ENCODE results near the gene MLF2. TPM values are rescaled to one million over a fixed set of nuclear protein-coding genes. Genes with fewer than 3 reads are reported as not detected.

Gene MLF2
- total and polyA plus RNA-seq, 9 of the 15 experiments (the other 6 are each of a cell fraction or from before 2014, with no cell fraction given) = 11.4 to 190 (median 139) TPM

GRCh38 chr12:6700646-6701051, 52.3 kb downstream of the MLF2 start, which contains the start of gene PIANP:
PIANP (minus strand) TSS chr12:6700815; CDS start chr12:6698061, 2,754 bp downstream.
- in situ Hi-C loops (cut with MboI) = no loop called here
- ATAC-seq (peak; percentile 66), DNase-seq (ENCODE audit: extremely low read depth in 1 of 4, low spot score in 3 of 4) (peak in 3 of 4 experiments; percentile 25 to 59 (median 59)), FAIRE-seq (no peak)
- ChIA-PET CTCF (ENCODE audit: low intra/inter-chr PET ratio) (no interaction called here), POLR2A (no interaction called here)
- Histone ChIP-seq H3K4me2 (ENCODE audit: insufficient read depth, low read length) (0 out of 2 replicates have a peak within 1 kb of the TSS, but pooled peaks have one; percentile 10), H3K79me2 (ENCODE audit: control insufficient read depth, insufficient read depth, low read length) (no peaks in the 10 kb centered on the region), H2AFZ (ENCODE audit: low read depth, low read length) (no peak within 1 kb of the TSS), H4K20me1 (replicated peaks; ENCODE audit: control insufficient read depth, insufficient read depth, low read length) (no peaks in the 10 kb centered on the region), H3K9me3 (replicated peaks; ENCODE audit: control insufficient read depth, insufficient read depth, low read depth, low read length) (no peaks in the 10 kb centered on the region), H3K9me1 (ENCODE audit: control insufficient read depth, insufficient read depth, low read length) (no peaks in the 10 kb centered on the region), H3K36me3 (ENCODE audit: control insufficient read depth, insufficient read depth, low read length) (no peaks in the 10 kb centered on the region), H3K4me1 (replicated peaks in 1 of 2; ENCODE audit: control insufficient read depth in 2 of 2, insufficient read depth in 2 of 2, low read length in 2 of 2) (peaks cover 5 to 21% of the 10 kb centered on the region in 2 experiments; a peak in 4 of 5 replicates), H3K27ac (ENCODE audit: extremely low read depth, low read depth, low read length) (no peak within 1 kb of the TSS), H3K4me3 (no peak within 1 kb of the TSS; the same call in 1 of the 2 replicates), H3K9ac (ENCODE audit: insufficient read depth in 1 of 2, low read depth in 2 of 2, low read length in 2 of 2) (peak within 1 kb of the TSS in 1 of 2 experiments; percentile 83; a peak in 2 of 4 replicates), H3K27me3 (ENCODE audit: control insufficient read depth in 2 of 2, insufficient read depth in 2 of 2, low read length in 2 of 2) (peaks cover 11 to 27% of the 10 kb centered on the region in 2 experiments; a peak in 4 of 5 replicates)
- peak; percentile 36; the same call in 1 of the 2 replicates for TF ChIP-seq VEZF1 (CRISPR knock-in tag; IDR thresholded peaks at IDR 0.05)
- TF ChIP-seq MAZ (CRISPR knock-in tag; conservative IDR thresholded peaks at IDR 0.05 in 1 of 2, IDR thresholded peaks at IDR 0.05 in 1 of 2) = 0 out of 4 replicates have a peak, but pooled peaks of 1 of the 2 experiments have one; percentile 24
- TF ChIP-seq CREM (IDR thresholded peaks at IDR 0.05; ENCODE audit: low read depth) = peak; percentile 7; the same call in 1 of the 2 replicates
- no peak for TF ChIP-seq ZKSCAN3 (CRISPR knock-in tag; IDR thresholded peaks at IDR 0.05)
- 0 out of 4 replicates have a peak, but pooled peaks of 1 of the 2 experiments have one; percentile 30 for TF ChIP-seq UBTF (IDR thresholded peaks at IDR 0.05; ENCODE audit: borderline replicate concordance in 1 of 2, low read depth in 2 of 2, low read length in 2 of 2)
- no peak for TF ChIP-seq MEF2A (IDR thresholded peaks at IDR 0.05; ENCODE audit: control insufficient read depth, low read depth, low read length)
- WGBS (ENCODE audit: insufficient coverage, low coverage, missing lambda C conversion rate) = 8% methylated on average over 11 of the region's 43 CpGs
- BruUV-seq (replicated peaks) = no TSS peak
- intact Hi-C loops (cut with micrococcal nuclease) = no loop called here

Measured in K562 (cell line).